ENCODE data around the gene AQP12B.
"Not testable (repeated sequence)": the region's sequence is repeated elsewhere in the genome, so short reads cannot be mapped to it uniquely, and the experiment has no call there.

Gene AQP12B

GRCh38 chr2:240664622-240665021 lies 18.1 kb downstream of the AQP12B start:
- no peak overlapping the region for H2BK5ac ChIP-seq (ENCODE audit: low read length)
- no peaks in the 10 kb centered on the region for H3K36me3 ChIP-seq (replicated peaks in 1 of 2; ENCODE audit: control insufficient read depth in 2 of 2, insufficient read depth in 2 of 2, low read length in 2 of 2)
- no peak overlapping the region for H3K4me2 ChIP-seq (ENCODE audit: insufficient read depth, low read length, poor library complexity, severe bottlenecking)
- no peak overlapping the region for H3K9ac ChIP-seq (ENCODE audit: low read depth, low read length, poor library complexity)
- no peak overlapping the region for H3K4me3 ChIP-seq (ENCODE audit: low read length in 2 of 2)
- H4K8ac ChIP-seq (ENCODE audit: low read depth, low read length) = no peak overlapping the region
- no peak overlapping the region for H3K14ac ChIP-seq (ENCODE audit: low read length)
- H3K23ac ChIP-seq (ENCODE audit: low read depth, low read length, poor library complexity) = no peak overlapping the region
- no peak overlapping the region for H4K91ac ChIP-seq (ENCODE audit: low read depth, low read length, poor library complexity)
- no peak overlapping the region for H3K27ac ChIP-seq (replicated peaks; ENCODE audit: low read length)
- no peak overlapping the region for H2BK12ac ChIP-seq (ENCODE audit: low read length)
- no peaks in the 10 kb centered on the region for H3K4me1 ChIP-seq (ENCODE audit: control insufficient read depth in 2 of 2, insufficient read depth in 1 of 2, low read depth in 1 of 2, low read length in 2 of 2)
- H2BK120ac ChIP-seq (ENCODE audit: low read depth, low read length) = no peak overlapping the region
- H3K79me1 ChIP-seq (ENCODE audit: low read depth, low read length) = no peaks in the 10 kb centered on the region
- H3K27me3 ChIP-seq (ENCODE audit: control insufficient read depth in 3 of 3, insufficient read depth in 3 of 3, low read depth in 1 of 3, low read length in 3 of 3) = peaks cover 0 to 6% (median 0%) of the 10 kb centered on the region in 3 experiments
- H2BK15ac ChIP-seq (ENCODE audit: low read length) = no peak overlapping the region
- H3K9me3 ChIP-seq (replicated peaks in 1 of 2; ENCODE audit: control insufficient read depth in 2 of 2, insufficient read depth in 1 of 2, low read depth in 1 of 2, low read length in 2 of 2) = peaks cover 2 to 3% of the 10 kb centered on the region in 2 donors
- no peak overlapping the region for H2AFZ ChIP-seq (ENCODE audit: low read length)
- no CpG with 5 or more reads among the region's 1 CpG for WGBS, 2 donors (ENCODE audit: extremely low coverage in 2 of 2, insufficient read length in 2 of 2, insufficient replicate concordance in 1 of 2)
- DNase-seq (ENCODE audit: low spot score) = no peak
- H2AK5ac ChIP-seq (ENCODE audit: low read depth, low read length) = no peak overlapping the region
- H3K18ac ChIP-seq (ENCODE audit: low read length) = no peak overlapping the region
- no peak overlapping the region for H3K4ac ChIP-seq (ENCODE audit: low read length)

- Histone ChIP-seq H2BK5ac (ENCODE audit: low read length) (no peak overlapping the region), H3K14ac (ENCODE audit: low read length) (no peak overlapping the region), H3K18ac (ENCODE audit: low read length) (no peak overlapping the region), H3K4ac (ENCODE audit: low read length) (no peak overlapping the region), H3K36me3 (replicated peaks in 1 of 2; ENCODE audit: control insufficient read depth in 2 of 2, insufficient read depth in 2 of 2, low read length in 2 of 2) (no peaks in the 10 kb centered on the region), H2BK120ac (ENCODE audit: low read depth, low read length) (no peak overlapping the region), H2BK15ac (ENCODE audit: low read length) (no peak overlapping the region), H4K91ac (ENCODE audit: low read depth, low read length, poor library complexity) (no peak overlapping the region), H3K27ac (replicated peaks; ENCODE audit: low read length) (no peak overlapping the region), H3K4me1 (ENCODE audit: control insufficient read depth in 2 of 2, insufficient read depth in 1 of 2, low read depth in 1 of 2, low read length in 2 of 2) (no peaks in the 10 kb centered on the region), H2BK12ac (ENCODE audit: low read length) (no peak overlapping the region), H3K4me2 (ENCODE audit: insufficient read depth, low read length, poor library complexity, severe bottlenecking) (no peak overlapping the region), H2AK5ac (ENCODE audit: low read depth, low read length) (no peak overlapping the region), H3K9ac (ENCODE audit: low read depth, low read length, poor library complexity) (no peak overlapping the region), H3K4me3 (ENCODE audit: low read length in 2 of 2) (no peak overlapping the region), H3K9me3 (replicated peaks in 1 of 2; ENCODE audit: control insufficient read depth in 2 of 2, insufficient read depth in 1 of 2, low read depth in 1 of 2, low read length in 2 of 2) (peaks cover 2 to 3% of the 10 kb centered on the region in 2 donors), H3K27me3 (ENCODE audit: control insufficient read depth in 3 of 3, insufficient read depth in 3 of 3, low read depth in 1 of 3, low read length in 3 of 3) (peaks cover 0 to 4% (median 2%) of the 10 kb centered on the region in 3 experiments), H4K8ac (ENCODE audit: low read depth, low read length) (no peak overlapping the region), H2AFZ (ENCODE audit: low read length) (no peak overlapping the region), H3K79me1 (ENCODE audit: low read depth, low read length) (no peaks in the 10 kb centered on the region), H3K23ac (ENCODE audit: low read depth, low read length, poor library complexity) (no peak overlapping the region)
- no peak for DNase-seq (ENCODE audit: low spot score)
- WGBS, 2 donors (ENCODE audit: extremely low coverage in 2 of 2, insufficient read length in 2 of 2, insufficient replicate concordance in 1 of 2) = no CpG with 5 or more reads among the region's 6 CpGs
These were observed 19.0 kb downstream of the AQP12B start for GRCh38 chr2:240663546-240664190.

GRCh38 chr2:240662681-240663080 lies 20.0 kb downstream of the AQP12B start:
- Histone ChIP-seq H3K27me3 (ENCODE audit: control insufficient read depth in 3 of 3, insufficient read depth in 3 of 3, low read depth in 1 of 3, low read length in 3 of 3) (peaks cover 0 to 4% (median 2%) of the 10 kb centered on the region in 3 experiments), H4K91ac (ENCODE audit: low read depth, low read length, poor library complexity) (no peak overlapping the region), H3K79me1 (ENCODE audit: low read depth, low read length) (no peaks in the 10 kb centered on the region), H2BK15ac (ENCODE audit: low read length) (no peak overlapping the region), H3K23ac (ENCODE audit: low read depth, low read length, poor library complexity) (no peak overlapping the region), H3K14ac (ENCODE audit: low read length) (no peak overlapping the region), H3K9ac (ENCODE audit: low read depth, low read length, poor library complexity) (no peak overlapping the region), H3K18ac (ENCODE audit: low read length) (no peak overlapping the region), H3K9me3 (replicated peaks in 1 of 2; ENCODE audit: control insufficient read depth in 2 of 2, insufficient read depth in 1 of 2, low read depth in 1 of 2, low read length in 2 of 2) (peaks cover 2 to 3% of the 10 kb centered on the region in 2 donors), H2BK5ac (ENCODE audit: low read length) (no peak overlapping the region), H3K4ac (ENCODE audit: low read length) (no peak overlapping the region), H2BK12ac (ENCODE audit: low read length) (no peak overlapping the region), H2AFZ (ENCODE audit: low read length) (no peak overlapping the region), H3K36me3 (replicated peaks in 1 of 2; ENCODE audit: control insufficient read depth in 2 of 2, insufficient read depth in 2 of 2, low read length in 2 of 2) (no peaks in the 10 kb centered on the region), H3K4me1 (ENCODE audit: control insufficient read depth in 2 of 2, insufficient read depth in 1 of 2, low read depth in 1 of 2, low read length in 2 of 2) (no peaks in the 10 kb centered on the region), H2AK5ac (ENCODE audit: low read depth, low read length) (no peak overlapping the region), H3K4me2 (ENCODE audit: insufficient read depth, low read length, poor library complexity, severe bottlenecking) (no peak overlapping the region), H4K8ac (ENCODE audit: low read depth, low read length) (no peak overlapping the region), H3K4me3 (ENCODE audit: low read length in 2 of 2) (no peak overlapping the region), H3K27ac (replicated peaks; ENCODE audit: low read length) (no peak overlapping the region), H2BK120ac (ENCODE audit: low read depth, low read length) (no peak overlapping the region)
- no peak for DNase-seq (ENCODE audit: low spot score)
- WGBS, 2 donors (ENCODE audit: extremely low coverage in 2 of 2, insufficient read length in 2 of 2, insufficient replicate concordance in 1 of 2) = no CpG with 5 or more reads among the region's 3 CpGs

GRCh38 chr2:240659883-240660282 lies 22.8 kb downstream of the AQP12B start:
- H2BK12ac ChIP-seq (ENCODE audit: low read length); H3K14ac ChIP-seq (ENCODE audit: low read length): not testable (repeated sequence)

More at GRCh38 chr2:240659883-240660282, 22.8 kb downstream of the AQP12B start:
- H3K9me3 ChIP-seq (replicated peaks in 1 of 2; ENCODE audit: control insufficient read depth in 2 of 2, insufficient read depth in 1 of 2, low read depth in 1 of 2, low read length in 2 of 2); H3K18ac ChIP-seq (ENCODE audit: low read length); H3K4me1 ChIP-seq (ENCODE audit: control insufficient read depth in 2 of 2, insufficient read depth in 1 of 2, low read depth in 1 of 2, low read length in 2 of 2); H3K23ac ChIP-seq (ENCODE audit: low read depth, low read length, poor library complexity); H2AFZ ChIP-seq (ENCODE audit: low read length); H2BK15ac ChIP-seq (ENCODE audit: low read length); H2BK5ac ChIP-seq (ENCODE audit: low read length); DNase-seq (ENCODE audit: low spot score); H3K4ac ChIP-seq (ENCODE audit: low read length); H3K4me3 ChIP-seq (ENCODE audit: low read length in 2 of 2); H3K27ac ChIP-seq (replicated peaks; ENCODE audit: low read length); H3K4me2 ChIP-seq (ENCODE audit: insufficient read depth, low read length, poor library complexity, severe bottlenecking); H2BK120ac ChIP-seq (ENCODE audit: low read depth, low read length); H4K91ac ChIP-seq (ENCODE audit: low read depth, low read length, poor library complexity); H3K36me3 ChIP-seq (replicated peaks in 1 of 2; ENCODE audit: control insufficient read depth in 2 of 2, insufficient read depth in 2 of 2, low read length in 2 of 2); H3K9ac ChIP-seq (ENCODE audit: low read depth, low read length, poor library complexity); H3K79me1 ChIP-seq (ENCODE audit: low read depth, low read length); H2AK5ac ChIP-seq (ENCODE audit: low read depth, low read length); H4K8ac ChIP-seq (ENCODE audit: low read depth, low read length): not testable (repeated sequence)
- no CpG with 5 or more reads among the region's 7 CpGs for WGBS, 2 donors (ENCODE audit: extremely low coverage in 2 of 2, insufficient read length in 2 of 2, insufficient replicate concordance in 1 of 2)
- peaks cover 0 to 21% (median 2%) of the 10 kb centered on the region in 3 experiments for H3K27me3 ChIP-seq (ENCODE audit: control insufficient read depth in 3 of 3, insufficient read depth in 3 of 3, low read depth in 1 of 3, low read length in 3 of 3)
